Measurements from ENCODE around the gene OR6J1. TPM values are rescaled to one million over a fixed set of nuclear protein-coding genes. Genes with fewer than 3 reads are reported as not detected.

Gene OR6J1
- total and polyA plus RNA-seq, 2 of the 8 experiments (the other 6 are each of a cell fraction or from before 2014, with no cell fraction given): not detected

DNA sequence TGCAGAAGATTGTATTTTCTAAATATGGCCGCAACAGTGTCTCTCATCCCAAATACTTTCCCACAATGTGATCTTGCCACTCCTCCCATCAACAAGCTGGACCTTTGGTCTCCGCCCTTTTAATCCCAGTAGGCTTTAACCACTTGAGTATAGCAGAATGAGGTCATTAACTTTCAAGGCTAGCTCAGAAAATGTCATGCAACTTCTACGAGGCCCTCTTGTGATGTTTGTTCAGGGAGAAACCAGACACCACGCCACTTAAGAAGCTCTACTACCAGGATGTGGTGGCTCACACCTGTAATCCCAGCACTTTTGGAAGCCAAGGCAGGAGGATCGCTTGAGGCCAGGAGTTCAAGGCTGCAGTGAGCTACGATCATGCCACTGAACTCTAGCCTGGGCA, 20.1 kb upstream of the OR6J1 start:
- H3K14ac ChIP-seq (ENCODE audit: insufficient read length): no peak overlapping the region
- no peak overlapping the region for H3K56ac ChIP-seq (replicated peaks; ENCODE audit: insufficient read length, low read depth, low read length)
- H2BK120ac ChIP-seq (replicated peaks; ENCODE audit: low read depth, low read length): no peak overlapping the region
- H2BK20ac ChIP-seq (ENCODE audit: low read length): no peak overlapping the region
- no peak overlapping the region for H3K27ac ChIP-seq (ENCODE audit: low read depth, low read length)
- H2BK15ac ChIP-seq (ENCODE audit: low read length): no peak overlapping the region
- H3K9me3 ChIP-seq (ENCODE audit: insufficient read depth in 2 of 2, low read depth in 1 of 2, low read length in 1 of 2): no peaks in the 10 kb centered on the region
- no peaks in the 10 kb centered on the region for H3K36me3 ChIP-seq (ENCODE audit: control insufficient read depth in 2 of 4, insufficient read depth in 4 of 4, low read length in 3 of 4)
- no peaks in the 10 kb centered on the region for H3K4me1 ChIP-seq (replicated peaks in 1 of 4; ENCODE audit: control insufficient read depth in 3 of 4, insufficient read depth in 4 of 4, low read length in 3 of 4)
- no peak overlapping the region for H4K8ac ChIP-seq (ENCODE audit: extremely low read depth, insufficient read depth, low read length)
- FAIRE-seq: no peak
- no peak overlapping the region for H2AFZ ChIP-seq (ENCODE audit: low read length)
- no peak overlapping the region for H3K18ac ChIP-seq (ENCODE audit: extremely low read depth, low read length)
- H3K4me3 ChIP-seq (ENCODE audit: extremely low read depth in 1 of 4, insufficient read depth in 2 of 4, low read depth in 3 of 4, low read length in 4 of 4): no peak overlapping the region
- ChIA-PET POLR2A (ENCODE audit: partially characterized antibody) (no interaction called here), CTCF (ENCODE audit: partially characterized antibody) (interaction anchor here (0.6 to 2.2 kb wide), 2 partner anchors 11 to 1305 kb away, joined by 4 to 14 read pairs; no protein-coding TSS in a partner anchor)
- WGBS, 2 experiments (ENCODE audit: extremely low coverage in 1 of 2, insufficient coverage in 1 of 2, insufficient read length in 1 of 2, insufficient replicate concordance in 2 of 2, low coverage in 1 of 2, low lambda C conversion rate in 2 of 2, missing lambda C conversion rate in 1 of 2): 87% methylated on average over 6 of the region's 6 CpGs; no CpG with 5 or more reads in 1 of the 2 experiments
- no peaks in the 10 kb centered on the region for H3K79me2 ChIP-seq (ENCODE audit: control insufficient read depth in 1 of 2, insufficient read depth in 2 of 2, low read length in 2 of 2)
- H2AK5ac ChIP-seq (ENCODE audit: low read depth, low read length): no peak overlapping the region
- DNase-seq (ENCODE audit: low read depth in 1 of 2, low spot score in 2 of 2): no peak
- no peak overlapping the region for H4K5ac ChIP-seq (ENCODE audit: insufficient read length, low read depth, low read length)
- no peak for TF ChIP-seq CHD1 (IDR thresholded peaks at IDR 0.05; ENCODE audit: low read depth, low read length)
- no peak overlapping the region for H2BK12ac ChIP-seq (ENCODE audit: low read depth, low read length)
- H2BK5ac ChIP-seq (ENCODE audit: low read depth, low read length): no peak overlapping the region
- no peaks in the 10 kb centered on the region for H3K23me2 ChIP-seq (ENCODE audit: low read depth, low read length)
- no peak overlapping the region for H4K91ac ChIP-seq (replicated peaks; ENCODE audit: insufficient read length, low read length)
- H3K27me3 ChIP-seq (replicated peaks in 1 of 4; ENCODE audit: control insufficient read depth in 3 of 4, extremely low read depth in 1 of 4, insufficient read depth in 3 of 4, low read length in 3 of 4): no peaks in the 10 kb centered on the region
- H4K20me1 ChIP-seq (replicated peaks in 1 of 2; ENCODE audit: control insufficient read depth in 1 of 2, insufficient read depth in 2 of 2, low read length in 2 of 2): no peaks in the 10 kb centered on the region
- H3K9ac ChIP-seq (replicated peaks in 1 of 4; ENCODE audit: extremely low read depth in 1 of 4, low read depth in 3 of 4, low read length in 3 of 4): no peak overlapping the region
- no peak overlapping the region for H3K4ac ChIP-seq (replicated peaks; ENCODE audit: insufficient read length, low read depth, low read length)
- H3K23ac ChIP-seq (ENCODE audit: insufficient read length): no peak overlapping the region
- no peaks in the 10 kb centered on the region for H3K79me1 ChIP-seq (ENCODE audit: low read depth, low read length)
- no peak overlapping the region for H3K4me2 ChIP-seq (ENCODE audit: insufficient read depth in 1 of 2, low read depth in 2 of 2, low read length in 2 of 2)
